Measurements from ENCODE around the gene FGF21. TPM values are rescaled to one million over a fixed set of nuclear protein-coding genes. Genes with fewer than 3 reads are reported as not detected.
"Not testable (repeated sequence)": the region's sequence is repeated elsewhere in the genome, so short reads cannot be mapped to it uniquely, and the experiment has no call there.

FGF21 gene
- total and polyA plus RNA-seq, 2 donors (not counting 3 experiments of a cell fraction or from before 2014, with no cell fraction given) = not detected

- CTCF ChIA-PET = interaction anchor here (0.6 to 0.9 kb wide), 2 partner anchors 210 to 682 kb away, joined by 3 read pairs; no protein-coding TSS in a partner anchor
- peaks cover 6% of the 10 kb centered on the region for H3K4me1 ChIP-seq (ENCODE audit: control insufficient read depth, extremely low read depth, insufficient read depth, low read length)
- peak; percentile 48 for DNase-seq (ENCODE audit: low read depth, low spot score)
- H3K9me3 ChIP-seq (replicated peaks; ENCODE audit: control insufficient read depth, insufficient read depth, low read length) = no peaks in the 10 kb centered on the region
- no peaks in the 10 kb centered on the region for H3K36me3 ChIP-seq (ENCODE audit: control insufficient read depth in 2 of 2, extremely low read depth in 1 of 2, insufficient read depth in 2 of 2, low read length in 2 of 2)
- H3K9ac ChIP-seq (replicated peaks; ENCODE audit: extremely low read depth, insufficient read depth, low read length) = no peak overlapping the region
- no peak for TF ChIP-seq JUN (IDR thresholded peaks at IDR 0.05; ENCODE audit: borderline replicate concordance, insufficient read depth, insufficient read length, low read depth)
- no peak for TF ChIP-seq POLR2AphosphoS5 (IDR thresholded peaks at IDR 0.05; ENCODE audit: insufficient read depth, low read depth, low read length)
- no peak for TF ChIP-seq FOS (IDR thresholded peaks at IDR 0.05; ENCODE audit: borderline replicate concordance, insufficient read depth, low read length)
- TF ChIP-seq POLR2A (IDR thresholded peaks at IDR 0.05; ENCODE audit: low read depth, low read length) = no peak
- no peak for TF ChIP-seq EZH2 (IDR thresholded peaks at IDR 0.05; ENCODE audit: borderline replicate concordance, low read depth, low read length, severe bottlenecking)
- no peak for TF ChIP-seq GATA2 (IDR thresholded peaks at IDR 0.05; ENCODE audit: insufficient read depth, insufficient read length, low read depth, low read length)
- no peak for TF ChIP-seq MAX (IDR thresholded peaks at IDR 0.05; ENCODE audit: insufficient read depth, insufficient read length)
- FAIRE-seq = peak; percentile 65
- H3K4me2 ChIP-seq (ENCODE audit: insufficient read depth, low read length) = peak overlapping the region; percentile 20
- H3K27me3 ChIP-seq (ENCODE audit: control insufficient read depth in 2 of 2, insufficient read depth in 2 of 2, low read length in 2 of 2) = peaks cover 0 to 3% of the 10 kb centered on the region in 2 experiments
- intact Hi-C loops (cut with micrococcal nuclease) = loop anchor here (1.0 kb wide), 1 partner anchor 8 kb away; the partner anchor contains the start of gene FUT1
- no peaks in the 10 kb centered on the region for H4K20me1 ChIP-seq (replicated peaks; ENCODE audit: control insufficient read depth, extremely low read depth, insufficient read depth, low read length)
- dilution Hi-C loops (cut with MboI; ENCODE audit: extremely low pct_ligation_motif_present, low sequenced_read_pairs) = no loop called here
- peak overlapping the region; percentile 70 for H2AFZ ChIP-seq (ENCODE audit: low read depth, low read length)
- no peaks in the 10 kb centered on the region for H3K9me1 ChIP-seq (replicated peaks; ENCODE audit: control insufficient read depth, extremely low read depth, insufficient read depth, low read length)
- POLR2A ChIA-PET = no interaction called here
- no peak overlapping the region for H3K27ac ChIP-seq (ENCODE audit: insufficient read depth, low read depth, low read length)
- no peak overlapping the region for H3K4me3 ChIP-seq (replicated peaks in 1 of 3; ENCODE audit: insufficient read depth in 1 of 3, low read depth in 1 of 3, low read length in 3 of 3)
- BruUV-seq (replicated peaks) = no TSS peak
- no peaks in the 10 kb centered on the region for H3K79me2 ChIP-seq (ENCODE audit: control insufficient read depth, insufficient read depth, low read length)
These were observed 5.3 kb downstream of the FGF21 start for GRCh38 chr19:48760504-48761205.

- CTCF ChIA-PET = interaction anchor here (0.8 kb wide), 1 partner anchor 205 kb away, joined by 3 read pairs; no protein-coding TSS in a partner anchor
- H4K20me1 ChIP-seq (replicated peaks; ENCODE audit: control insufficient read depth, extremely low read depth, insufficient read depth, low read length); H3K27me3 ChIP-seq (ENCODE audit: control insufficient read depth in 2 of 2, insufficient read depth in 2 of 2, low read length in 2 of 2); H3K4me2 ChIP-seq (ENCODE audit: insufficient read depth, low read length); H3K36me3 ChIP-seq (ENCODE audit: control insufficient read depth in 2 of 2, extremely low read depth in 1 of 2, insufficient read depth in 2 of 2, low read length in 2 of 2); H3K4me1 ChIP-seq (ENCODE audit: control insufficient read depth, extremely low read depth, insufficient read depth, low read length); intact Hi-C loops (cut with micrococcal nuclease); H3K27ac ChIP-seq (ENCODE audit: insufficient read depth, low read depth, low read length); POLR2A ChIA-PET; H3K9ac ChIP-seq (replicated peaks; ENCODE audit: extremely low read depth, insufficient read depth, low read length); H2AFZ ChIP-seq (ENCODE audit: low read depth, low read length); H3K9me1 ChIP-seq (replicated peaks; ENCODE audit: control insufficient read depth, extremely low read depth, insufficient read depth, low read length); DNase-seq (ENCODE audit: low read depth, low spot score); dilution Hi-C loops (cut with MboI; ENCODE audit: extremely low pct_ligation_motif_present, low sequenced_read_pairs); H3K9me3 ChIP-seq (replicated peaks; ENCODE audit: control insufficient read depth, insufficient read depth, low read length); BruUV-seq (replicated peaks); H3K4me3 ChIP-seq (replicated peaks in 1 of 3; ENCODE audit: insufficient read depth in 1 of 3, low read depth in 1 of 3, low read length in 3 of 3); H3K79me2 ChIP-seq (ENCODE audit: control insufficient read depth, insufficient read depth, low read length): not testable (repeated sequence)
- FAIRE-seq = peak; percentile 15
These were observed 10.5 kb downstream of the FGF21 start for GRCh38 chr19:48765816-48766215.

GRCh38 chr19:48768171-48768753 lies 12.9 kb downstream of the FGF21 start:
- H3K79me2 ChIP-seq (ENCODE audit: control insufficient read depth, insufficient read depth, low read length); H4K20me1 ChIP-seq (replicated peaks; ENCODE audit: control insufficient read depth, extremely low read depth, insufficient read depth, low read length); H3K36me3 ChIP-seq (ENCODE audit: control insufficient read depth in 2 of 2, extremely low read depth in 1 of 2, insufficient read depth in 2 of 2, low read length in 2 of 2); H3K9me1 ChIP-seq (replicated peaks; ENCODE audit: control insufficient read depth, extremely low read depth, insufficient read depth, low read length); H2AFZ ChIP-seq (ENCODE audit: low read depth, low read length); H3K4me1 ChIP-seq (ENCODE audit: control insufficient read depth, extremely low read depth, insufficient read depth, low read length); FAIRE-seq; H3K9me3 ChIP-seq (replicated peaks; ENCODE audit: control insufficient read depth, insufficient read depth, low read length); H3K4me2 ChIP-seq (ENCODE audit: insufficient read depth, low read length); H3K27me3 ChIP-seq (ENCODE audit: control insufficient read depth in 2 of 2, insufficient read depth in 2 of 2, low read length in 2 of 2); DNase-seq (ENCODE audit: low read depth, low spot score); H3K27ac ChIP-seq (ENCODE audit: insufficient read depth, low read depth, low read length); H3K4me3 ChIP-seq (replicated peaks in 1 of 3; ENCODE audit: insufficient read depth in 1 of 3, low read depth in 1 of 3, low read length in 3 of 3); dilution Hi-C loops (cut with MboI; ENCODE audit: extremely low pct_ligation_motif_present, low sequenced_read_pairs); POLR2A ChIA-PET; H3K9ac ChIP-seq (replicated peaks; ENCODE audit: extremely low read depth, insufficient read depth, low read length); BruUV-seq (replicated peaks); intact Hi-C loops (cut with micrococcal nuclease): not testable (repeated sequence)
- CTCF ChIA-PET = interaction anchor here (0.7 kb wide), 1 partner anchor 184 kb away, joined by 3 read pairs; no protein-coding TSS in a partner anchor
